ENCODE measurements around the gene CCNQ.

GRCh38 chrX:153614818-153615217, 15.9 kb upstream of the CCNQ start:
- TF ChIP-seq GABPA (IDR thresholded peaks at IDR 0.05; ENCODE audit: low read depth), result no peak
- TF ChIP-seq CTCF (IDR thresholded peaks at IDR 0.05; ENCODE audit: insufficient read depth, low read length), result no peak
